CD4-positive, alpha-beta T cell treated with Interleukin-15 for 1 hour (primary cell): ENCODE results near the gene PAQR5.
"Not testable (repeated sequence)": the region's sequence is repeated elsewhere in the genome, so short reads cannot be mapped to it uniquely, and the experiment has no call there.

Experiments used
- DNase-seq: peaks from one replicate; pipeline ENCODE4 v3.0.0-alpha.2; 2020

Gene PAQR5

GRCh38 chr15:69293741-69294615, 4.7 kb upstream of the PAQR5 start:
- no peak for DNase-seq

- no peak for DNase-seq
These were observed 2.1 kb upstream of the PAQR5 start for GRCh38 chr15:69296606-69297005.

GRCh38 chr15:69297642-69298353, 914 bp upstream of the PAQR5 start:
- DNase-seq = no peak

- no peak for DNase-seq
These were observed 387 bp upstream of the PAQR5 start for GRCh38 chr15:69298354-69298696.

DNA sequence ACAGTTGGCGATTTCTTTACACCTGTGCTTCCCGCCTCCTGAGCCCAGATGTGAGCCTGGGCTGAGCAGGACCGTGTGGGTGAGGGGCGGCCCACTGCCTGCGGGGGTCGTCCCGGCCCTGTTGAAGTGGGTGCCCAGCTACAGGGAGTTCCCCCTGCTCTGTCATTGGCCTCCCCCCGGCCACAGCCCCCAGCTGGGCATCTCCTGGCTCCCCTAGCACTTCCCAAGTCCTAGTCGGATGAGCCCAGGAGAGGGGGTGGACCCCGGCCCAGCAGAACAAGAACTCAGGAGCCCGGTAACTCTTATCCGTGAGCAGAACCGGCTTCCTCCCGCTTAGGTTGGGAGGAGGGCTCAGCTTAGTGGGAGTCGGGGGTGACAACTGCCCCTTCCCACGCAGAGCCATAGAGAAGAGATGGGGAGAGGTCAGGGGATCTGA, 757 bp downstream of the PAQR5 start:
- no peak for DNase-seq

DNA sequence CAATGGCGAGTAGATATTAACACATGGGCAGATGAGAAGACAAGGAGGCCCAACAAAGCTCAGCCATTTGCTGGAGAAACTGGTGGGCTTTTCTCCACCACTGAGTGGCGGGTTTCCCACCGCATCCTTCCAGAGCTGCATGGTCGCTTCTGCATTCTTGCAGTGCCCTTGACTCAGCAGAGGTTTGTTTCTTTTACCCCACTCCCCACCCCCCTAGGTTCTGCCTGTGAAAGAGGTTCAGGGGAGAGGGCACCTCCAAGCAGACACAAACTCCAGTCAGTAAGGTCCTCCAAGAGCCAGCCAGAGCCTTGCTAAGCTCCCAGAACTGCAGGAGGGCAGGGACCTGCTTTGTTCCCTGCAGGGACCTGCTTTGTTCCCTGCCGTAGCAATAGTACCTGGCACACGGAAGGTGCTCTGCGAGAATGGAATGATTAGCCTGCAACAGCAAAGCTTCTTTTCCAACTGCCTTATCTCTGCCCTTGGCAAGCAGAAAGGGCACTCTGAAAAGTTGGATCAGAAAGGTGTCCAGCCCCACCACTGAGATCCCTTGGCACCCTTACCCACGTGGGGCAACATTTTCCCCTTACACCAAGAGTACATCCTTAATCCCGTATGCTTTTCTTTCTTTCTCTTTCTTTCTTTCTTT, 1.4 kb downstream of the PAQR5 start:
- DNase-seq = no peak

DNA sequence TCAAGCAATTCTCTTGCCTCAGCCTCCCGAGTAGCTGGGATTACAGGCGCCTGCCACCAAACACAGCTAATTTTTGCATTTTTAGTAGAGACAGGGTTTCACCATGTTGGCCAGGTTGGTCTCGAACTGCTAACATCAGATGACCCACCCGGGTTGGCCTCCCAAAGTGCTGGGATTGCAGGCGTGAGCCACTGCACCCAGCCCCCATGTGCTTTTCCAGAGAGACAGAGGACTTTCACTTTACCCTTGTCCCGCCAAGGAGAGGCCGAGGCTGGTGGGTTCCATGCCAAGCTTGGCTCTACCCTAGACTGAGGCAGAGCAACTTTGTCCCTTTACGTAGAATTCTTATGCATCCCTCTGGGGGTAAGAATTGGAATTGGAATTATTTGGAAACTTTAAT, 2.4 kb downstream of the PAQR5 start:
- not testable (repeated sequence) for DNase-seq

DNA sequence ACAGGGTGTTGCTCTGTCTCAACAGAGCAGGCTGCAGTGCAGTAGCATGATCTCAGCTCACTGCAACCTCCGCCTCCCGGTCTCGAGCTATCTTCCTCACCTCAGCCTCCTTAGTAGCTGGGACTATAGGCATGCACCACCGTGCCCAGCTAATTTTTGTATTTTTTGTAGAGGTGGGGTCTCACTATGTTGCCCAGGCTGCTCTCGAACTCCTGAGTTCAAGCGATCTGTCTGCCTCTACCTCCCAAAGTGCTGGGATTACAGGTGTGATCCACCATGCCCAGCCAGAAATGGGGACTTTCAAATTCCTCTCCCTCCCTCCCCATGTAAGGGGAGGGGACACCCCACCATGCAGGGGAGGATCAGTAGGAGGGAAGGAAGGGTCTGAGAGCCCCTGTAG, 3.4 kb downstream of the PAQR5 start:
- not testable (repeated sequence) for DNase-seq

- no peak for DNase-seq
These were observed 4.2 kb downstream of the PAQR5 start for GRCh38 chr15:69302929-69303328.

DNA sequence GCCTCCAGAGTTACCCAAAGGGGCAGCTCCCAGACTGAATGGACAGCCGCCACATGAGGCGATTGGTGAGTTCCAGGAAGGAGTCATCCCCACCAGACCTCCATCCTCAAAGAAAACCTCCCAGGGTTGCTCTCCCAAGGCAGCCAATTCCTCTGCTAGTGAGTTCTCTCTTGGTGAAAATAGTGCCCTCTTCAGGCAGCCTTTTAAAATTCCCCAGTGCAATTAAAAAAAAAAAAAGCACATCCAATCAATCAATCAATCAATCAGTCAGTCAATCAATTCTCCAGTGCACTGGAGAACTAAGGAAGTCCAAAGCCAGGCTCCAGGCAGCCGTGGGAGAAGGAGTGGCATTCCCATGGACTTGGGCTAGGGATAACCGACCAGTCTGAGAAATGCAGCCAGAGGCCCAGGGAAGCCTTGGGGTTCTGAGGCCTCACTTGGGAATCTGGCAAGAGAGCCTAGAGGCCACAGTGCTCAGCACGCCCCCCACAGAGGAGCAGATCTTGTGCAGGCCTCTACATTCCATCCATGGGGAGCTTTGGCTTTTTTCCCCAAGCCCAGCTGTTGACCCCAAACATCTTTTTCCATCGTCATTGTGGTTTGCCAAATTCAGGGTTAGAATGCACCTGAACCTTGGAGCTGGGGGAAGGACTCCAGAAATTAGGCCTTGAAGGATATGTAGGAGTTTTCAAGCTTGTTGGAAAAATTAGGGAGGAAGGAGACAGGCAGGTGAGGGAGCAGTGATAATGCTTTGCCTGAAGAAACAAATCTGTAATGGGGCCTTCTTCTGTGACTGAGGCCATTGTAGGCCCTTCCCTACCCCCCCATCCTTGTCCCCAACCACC, 4.8 kb downstream of the PAQR5 start:
- DNase-seq = no peak

- no peak for DNase-seq
These were observed 5.5 kb downstream of the PAQR5 start for GRCh38 chr15:69304182-69304545.

- DNase-seq = no peak
These were observed 6.7 kb downstream of the PAQR5 start for GRCh38 chr15:69305204-69305931.

GRCh38 chr15:69305933-69306568, 7.3 kb downstream of the PAQR5 start:
- DNase-seq = no peak

DNA sequence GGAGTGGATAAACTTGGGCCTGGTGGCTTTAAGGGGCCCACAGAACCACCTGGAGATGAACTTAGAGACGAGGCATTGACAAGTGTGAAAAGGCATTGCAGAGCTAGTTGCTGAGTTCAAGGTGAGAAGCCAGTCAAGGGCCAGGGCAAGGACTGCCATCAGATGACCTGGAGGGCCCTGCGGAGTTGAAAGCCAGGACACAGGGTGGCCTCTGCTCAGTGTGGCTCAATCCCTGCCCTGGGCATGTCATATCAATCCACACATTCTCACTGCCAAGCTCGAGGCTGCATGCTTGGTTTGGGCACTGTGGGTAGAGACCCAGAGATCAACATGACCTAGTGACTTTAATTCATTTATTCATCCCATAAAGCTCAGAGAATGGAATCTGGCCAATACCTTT, 9.2 kb downstream of the PAQR5 start:
- no peak for DNase-seq

- DNase-seq = no peak
These were observed 10.2 kb downstream of the PAQR5 start for GRCh38 chr15:69308949-69309348.

DNA sequence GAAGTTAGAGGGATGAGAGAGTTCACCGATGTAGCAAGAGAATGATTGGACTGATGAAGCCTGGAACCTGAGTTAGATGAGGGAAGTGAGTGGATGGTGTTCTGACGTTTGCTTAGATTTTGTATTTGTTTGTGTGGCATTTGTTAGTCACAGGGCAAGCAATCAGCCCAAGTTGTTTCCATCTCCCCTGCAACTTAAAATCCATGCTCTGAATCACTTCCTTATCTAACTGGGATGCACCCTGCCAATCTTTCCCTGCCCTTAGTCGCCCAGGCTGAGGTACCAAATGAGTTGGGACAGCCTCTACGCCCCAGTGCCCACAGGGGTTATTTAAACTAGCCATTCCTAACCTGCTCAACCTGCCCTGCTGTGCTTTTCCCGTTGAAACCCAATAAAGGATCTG, 12.6 kb downstream of the PAQR5 start:
- DNase-seq = no peak

- no peak for DNase-seq
These were observed 14.8 kb downstream of the PAQR5 start for GRCh38 chr15:69313432-69314000.

DNA sequence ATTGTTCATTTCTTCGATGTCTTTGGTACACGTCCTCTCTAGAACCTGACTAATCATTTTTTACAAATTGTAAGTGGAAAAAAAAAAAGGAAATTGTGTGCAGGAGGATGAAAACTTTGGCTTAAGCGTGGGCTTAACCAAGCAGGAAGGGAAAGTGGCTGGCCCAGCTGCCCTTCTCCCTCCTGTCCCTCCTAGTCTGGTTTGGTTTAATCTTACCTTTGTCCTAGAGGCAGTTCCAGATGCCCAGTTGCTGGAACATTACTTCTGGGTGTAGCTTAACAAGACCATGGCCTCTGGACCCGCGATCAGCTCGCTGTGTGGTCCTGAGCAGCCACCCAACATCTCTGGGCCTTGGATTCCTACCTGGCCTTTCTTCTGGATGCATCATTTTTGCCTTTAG, 15.4 kb downstream of the PAQR5 start:
- no peak for DNase-seq

DNA sequence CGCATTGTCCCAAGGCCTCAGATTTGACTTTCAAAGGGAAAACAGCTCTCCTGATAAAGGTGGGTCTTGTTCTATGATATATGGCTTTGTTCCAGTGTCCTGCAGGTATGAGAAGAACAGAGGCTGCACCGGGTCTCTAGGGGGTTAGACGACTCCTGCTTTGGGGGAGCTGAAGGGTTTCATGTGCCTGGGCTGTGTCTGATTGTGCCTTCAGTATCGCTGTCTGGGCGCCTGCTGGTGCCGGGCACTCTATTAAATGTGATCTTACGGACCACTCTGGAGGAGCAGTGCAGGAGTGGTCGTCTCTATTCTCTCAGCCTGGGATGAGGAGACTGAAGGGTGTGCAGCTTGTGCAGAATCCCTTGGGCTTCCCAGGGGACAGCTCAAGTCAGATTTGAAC, 16.0 kb downstream of the PAQR5 start:
- no peak for DNase-seq

DNA sequence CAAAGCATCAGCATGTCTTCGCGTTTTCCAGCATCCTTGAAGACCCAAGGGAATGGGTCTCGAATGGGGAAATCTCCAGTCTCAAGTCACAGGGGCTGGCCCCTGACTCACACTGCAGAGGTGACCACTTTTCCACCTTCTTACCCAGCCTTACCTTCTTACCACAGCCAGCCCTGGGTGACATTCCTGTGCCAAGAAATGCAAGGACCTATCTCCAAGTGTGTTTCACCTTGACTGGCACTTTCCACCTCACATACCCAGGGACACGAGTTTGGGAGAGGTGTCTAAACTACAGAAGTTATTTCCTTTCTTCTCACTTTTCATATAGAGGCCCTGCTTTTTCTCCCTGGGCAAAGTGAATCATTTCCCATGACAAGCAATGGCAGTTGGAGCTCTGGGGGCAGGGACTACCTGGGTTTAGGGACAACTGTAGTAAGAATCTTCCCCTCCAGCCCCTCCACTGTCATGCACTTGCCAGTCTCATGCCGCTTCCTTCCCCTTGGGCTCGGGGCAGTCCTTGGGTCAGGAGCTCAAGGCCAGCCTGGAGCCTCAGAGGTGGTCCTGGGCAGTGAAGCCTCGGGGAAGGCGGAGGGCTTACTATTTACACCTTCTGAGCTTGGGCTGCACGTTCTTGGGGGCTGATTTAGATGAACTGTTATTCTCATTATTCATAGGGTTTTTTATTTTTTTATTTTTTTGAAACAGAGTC, 16.8 kb downstream of the PAQR5 start:
- no peak for DNase-seq

- DNase-seq = no peak
These were observed 17.6 kb downstream of the PAQR5 start for GRCh38 chr15:69316291-69316690.
